GM21723 (cell line): ENCODE results near the gene NXN.
"Not testable (repeated sequence)": the region's sequence is repeated elsewhere in the genome, so short reads cannot be mapped to it uniquely, and the experiment has no call there.

Experiments used
- ATAC-seq: cut with Tn5 transposase; IDR thresholded peaks from one replicate; pipeline ENCODE4 v1.9.1; 2021; ENCODE audit warnings: mild to moderate bottlenecking, moderate library complexity; ENCODE audit not compliant: unreplicated experiment

NXN gene

GRCh38 chr17:981292-981658, 1.7 kb upstream of the NXN start:
- ATAC-seq: no peak

- ATAC-seq: peak; percentile 40
Measured at GRCh38 chr17:980406-981291, 1.1 kb upstream of the NXN start.

- peak; percentile 56 for ATAC-seq
Measured at GRCh38 chr17:979212-979538, 401 bp downstream of the NXN start.

GRCh38 chr17:978103-979093, 1.2 kb downstream of the NXN start:
- ATAC-seq: no peak

GRCh38 chr17:977166-977565, 2.4 kb downstream of the NXN start:
- no peak for ATAC-seq

GRCh38 chr17:976312-976711, 3.3 kb downstream of the NXN start:
- no peak for ATAC-seq

GRCh38 chr17:975371-975915, 4.1 kb downstream of the NXN start:
- ATAC-seq: no peak

GRCh38 chr17:974778-975177, 4.8 kb downstream of the NXN start:
- not testable (repeated sequence) for ATAC-seq

- no peak for ATAC-seq
Measured at GRCh38 chr17:973053-973452, 6.5 kb downstream of the NXN start.

GRCh38 chr17:971861-972260, 7.7 kb downstream of the NXN start:
- ATAC-seq: not testable (repeated sequence)

- no peak for ATAC-seq
Measured at GRCh38 chr17:970364-970763, 9.2 kb downstream of the NXN start.

GRCh38 chr17:969811-970355, 9.7 kb downstream of the NXN start:
- no peak for ATAC-seq

GRCh38 chr17:968812-969730, 10.5 kb downstream of the NXN start:
- ATAC-seq: no peak

GRCh38 chr17:967122-967521, 12.5 kb downstream of the NXN start:
- no peak for ATAC-seq

GRCh38 chr17:965311-965989, 14.1 kb downstream of the NXN start:
- ATAC-seq: no peak

GRCh38 chr17:964876-965275, 14.7 kb downstream of the NXN start:
- no peak for ATAC-seq

- ATAC-seq: no peak
Measured at GRCh38 chr17:962670-963069, 16.9 kb downstream of the NXN start.

GRCh38 chr17:962166-962565, 17.4 kb downstream of the NXN start:
- no peak for ATAC-seq

- ATAC-seq: no peak
Measured at GRCh38 chr17:958712-959451, 20.7 kb downstream of the NXN start.
